Right renal cortex interstitium (tissue), 3 donors: ENCODE measurements around the gene HFE. TPM values are rescaled to one million over a fixed set of nuclear protein-coding genes. Genes with fewer than 3 reads are reported as not detected.
"Not testable (repeated sequence)": the region's sequence is repeated elsewhere in the genome, so short reads cannot be mapped to it uniquely, and the experiment has no call there.

ENCODE experiments used
- DNase-seq, 3 donors: peaks; one replicate each; pipeline ENCODE4 v3.0.0-alpha.2; 2013; ENCODE audit warnings: low read depth in 3 of 3, low spot score in 2 of 3
- polyA plus RNA-seq, 3 donors: library from polyadenylated mRNA; unstranded; fragments of 120-200 nt; gene quantifications; one replicate each; pipeline ENCODE4 v1.2.1, GENCODE V29; 2013; ENCODE audit not compliant: insufficient read length in 3 of 3

The HFE gene
- polyA plus RNA-seq, 3 donors = 8.3 to 8.8 (median 8.3) TPM

GRCh38 chr6:26105842-26106241, 18.6 kb downstream of the HFE start:
- no peak for DNase-seq

GRCh38 chr6:26107935-26108334, 20.7 kb downstream of the HFE start:
- DNase-seq = no peak

GRCh38 chr6:26109772-26110171, 22.5 kb downstream of the HFE start:
- no peak for DNase-seq

GRCh38 chr6:26113570-26113969, 26.3 kb downstream of the HFE start:
- no peak for DNase-seq

GRCh38 chr6:26115226-26115625, 28.0 kb downstream of the HFE start:
- no peak for DNase-seq

- DNase-seq = no peak
Observed at GRCh38 chr6:26116267-26116666, 29.0 kb downstream of the HFE start.

GRCh38 chr6:26118999-26119398, 31.8 kb downstream of the HFE start:
- DNase-seq = no peak

- not testable (repeated sequence) for DNase-seq
Observed at GRCh38 chr6:26120115-26120514, 32.9 kb downstream of the HFE start.

- no peak for DNase-seq
Observed at GRCh38 chr6:26120807-26121140, 33.5 kb downstream of the HFE start.

- DNase-seq = no peak
Observed at GRCh38 chr6:26121141-26122004, 34.1 kb downstream of the HFE start.

- DNase-seq = no peak
Observed at GRCh38 chr6:26122005-26122388, 34.8 kb downstream of the HFE start.

GRCh38 chr6:26122402-26122792, 35.2 kb downstream of the HFE start:
- DNase-seq = no peak

GRCh38 chr6:26122793-26123674, 35.8 kb downstream of the HFE start:
- peak; percentile 96 to 97 (median 97) for DNase-seq

- no peak for DNase-seq
Observed at GRCh38 chr6:26123675-26123946, 36.4 kb downstream of the HFE start.

GRCh38 chr6:26123947-26124780, 36.9 kb downstream of the HFE start:
- peak; percentile 96 to 97 (median 96) for DNase-seq

- DNase-seq = peak in 1 of 3 donors; percentile 43
Observed at GRCh38 chr6:26124781-26125685, 37.8 kb downstream of the HFE start.

- no peak for DNase-seq
Observed at GRCh38 chr6:26126394-26127235, 39.4 kb downstream of the HFE start.

GRCh38 chr6:26128013-26128771, 41.0 kb downstream of the HFE start:
- DNase-seq = no peak
